C4-2B (cell line): ENCODE measurements around the gene BFSP1.

Experiments
- CTCF ChIP-seq: fragments of 450-650 bp; conservative IDR thresholded peaks from 2 replicates; pipeline ENCODE4 v1.5.1; 2017; ENCODE audit warnings: mild to moderate bottlenecking
- ZFX ChIP-seq: fragments of 450-650 bp; IDR thresholded peaks from 2 replicates; pipeline ENCODE4 v1.6.1; 2017

DNA sequence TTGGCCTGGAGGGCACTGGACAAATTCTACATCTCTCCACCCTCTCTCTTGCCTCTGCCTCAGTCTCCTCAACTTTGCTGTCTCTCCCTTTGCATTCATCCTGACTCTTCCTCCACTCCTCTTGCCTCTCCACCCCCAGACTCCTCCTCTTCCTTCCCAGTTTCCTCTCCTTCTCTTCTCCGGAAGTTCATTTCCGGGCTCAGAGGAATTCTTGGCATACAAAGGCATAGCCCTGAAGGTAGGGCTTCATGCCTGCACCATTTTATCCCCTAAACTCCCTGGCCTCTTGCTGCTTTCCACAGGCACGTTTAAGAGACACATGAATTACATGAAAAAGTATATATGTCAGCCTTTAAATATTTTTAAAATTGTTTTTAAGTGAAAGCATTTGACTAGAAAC is 10.6 kb downstream of the BFSP1 start:
- TF ChIP-seq CTCF, result no peak
- TF ChIP-seq ZFX, result no peak
